Hematopoietic multipotent progenitor cell treated with erythropoietin and hydrocortisone succinate and interleukin-3 and kit ligand, for 8 days (in vitro differentiated cells): ENCODE data around the gene BMI1.
"Not testable (repeated sequence)": the region's sequence is repeated elsewhere in the genome, so short reads cannot be mapped to it uniquely, and the experiment has no call there.

ENCODE experiments used
- DNase-seq: peaks from one replicate; pipeline ENCODE4 v3.0.0-alpha.2; 2015

The BMI1 gene

GRCh38 chr10:22320591-22321155 is at the start of gene BMI1:
Gene BMI1 (plus strand): TSS chr10:22321099. CDS start chr10:22326450, 5,351 bp downstream.
- DNase-seq = peak; percentile 74

GRCh38 chr10:22271786-22272185 is 49.1 kb upstream of the BMI1 start:
- DNase-seq = no peak

- no peak for DNase-seq
These were observed 42.5 kb upstream of the BMI1 start for GRCh38 chr10:22278441-22278782.

- DNase-seq = no peak
These were observed 40.8 kb upstream of the BMI1 start for GRCh38 chr10:22280078-22280477.

- no peak for DNase-seq
These were observed 35.8 kb upstream of the BMI1 start for GRCh38 chr10:22285130-22285529.

GRCh38 chr10:22293747-22294404 is 27.0 kb upstream of the BMI1 start:
- no peak for DNase-seq

- DNase-seq = no peak
These were observed 26.2 kb upstream of the BMI1 start for GRCh38 chr10:22294694-22295093.

- no peak for DNase-seq
These were observed 19.7 kb upstream of the BMI1 start for GRCh38 chr10:22301193-22301592.

- no peak for DNase-seq
These were observed 17.4 kb upstream of the BMI1 start for GRCh38 chr10:22303461-22303860.

GRCh38 chr10:22305721-22306120 is 15.2 kb upstream of the BMI1 start:
- DNase-seq = no peak

- DNase-seq = no peak
These were observed 12.5 kb upstream of the BMI1 start for GRCh38 chr10:22308390-22308789.

GRCh38 chr10:22309180-22310000 is 11.5 kb upstream of the BMI1 start:
- DNase-seq = no peak

- not testable (repeated sequence) for DNase-seq
These were observed 10.9 kb upstream of the BMI1 start for GRCh38 chr10:22310012-22310411.

- DNase-seq = no peak
These were observed 10.0 kb upstream of the BMI1 start for GRCh38 chr10:22310928-22311327.

- peak; percentile 23 for DNase-seq
These were observed 6.0 kb upstream of the BMI1 start for GRCh38 chr10:22314852-22315251.

GRCh38 chr10:22315455-22316285 is 5.2 kb upstream of the BMI1 start:
- DNase-seq = peak; percentile 39

- DNase-seq = peak; percentile 87
These were observed 4.4 kb upstream of the BMI1 start, which contains the start of gene COMMD3 for GRCh38 chr10:22316286-22317075. Gene COMMD3 (plus strand): TSS chr10:22316388. CDS start chr10:22316418, 30 bp downstream.

GRCh38 chr10:22317076-22317370 is 3.9 kb upstream of the BMI1 start:
- DNase-seq = no peak

GRCh38 chr10:22317771-22318565 is 2.9 kb upstream of the BMI1 start:
- DNase-seq = peak; percentile 29

- DNase-seq = no peak
These were observed 2.1 kb upstream of the BMI1 start for GRCh38 chr10:22318772-22319171.

GRCh38 chr10:22319547-22319979 is 1.3 kb upstream of the BMI1 start:
- DNase-seq = no peak
